Endothelial cell of umbilical vein (primary cell): ENCODE measurements around the gene NFATC1. TPM values are rescaled to one million over a fixed set of nuclear protein-coding genes. Genes with fewer than 3 reads are reported as not detected.

Experiments
- BruUV-seq: library from RNA; stranded (reverse); fragments of 400-500 nt; replicated peaks from 2 replicates; lab custom pipeline; 2021; lab: Mats Ljungman, UMichigan
- CTCF ChIA-PET: fragments of 300-600, 350-600 bp; sonication (Branson Sonifier 250); formaldehyde crosslinking; loops from one replicate; lab custom pipeline; 2021; ENCODE audit warnings: antibody characterized with exemption, inconsistent platforms; lab: Charles Lee
- POLR2A ChIA-PET: fragments of 300-600, 350-600 bp; sonication (Branson Sonifier 250); formaldehyde crosslinking; loops from one replicate; lab custom pipeline; 2021; ENCODE audit warnings: antibody characterized with exemption, inconsistent platforms; lab: Charles Lee
- DNase-seq: peaks from one replicate; pipeline ENCODE4 v3.0.0-alpha.2; 2011; ENCODE audit warnings: low read depth, low spot score
- FAIRE-seq: peaks from 2 replicates; lab custom pipeline; 2011; peaks lifted over from hg19 to GRCh38; lab: Jason Lieb, UNC
- H2AFZ ChIP-seq: 2 replicates; pipeline ENCODE4 v1.6.0; 2012; ENCODE audit warnings: low read depth, low read length, control low read depth, inconsistent platforms
- H3K27ac ChIP-seq: 2 replicates; pipeline ENCODE4 v1.5.1; 2011; ENCODE audit warnings: low read depth, mild to moderate bottlenecking, control low read depth, low read length, moderate library complexity; ENCODE audit not compliant: insufficient read depth
- H3K27me3 ChIP-seq, 2 experiments: 2 replicates each; pipeline versions ENCODE4 v1.6.0 to v1.6.1; 2011; ENCODE audit warnings: low read length in 2 of 2, mixed read lengths in 1 of 2; ENCODE audit not compliant: control insufficient read depth in 2 of 2, insufficient read depth in 2 of 2
- H3K36me3 ChIP-seq, 2 experiments: 2 replicates in 1 of 2; 3 replicates in 1 of 2; pipeline ENCODE4 v1.5.1; 2011; ENCODE audit warnings: low read length in 2 of 2, mild to moderate bottlenecking in 1 of 2, moderate library complexity in 1 of 2; ENCODE audit not compliant: control insufficient read depth in 2 of 2, insufficient read depth in 2 of 2; ENCODE audit errors: extremely low read depth in 1 of 2
- H3K4me1 ChIP-seq: 3 replicates; pipeline ENCODE4 v1.5.1; 2011; ENCODE audit warnings: mild to moderate bottlenecking, low read length; ENCODE audit not compliant: control insufficient read depth, insufficient read depth; ENCODE audit errors: extremely low read depth
- H3K4me2 ChIP-seq: 2 replicates; pipeline ENCODE4 v1.6.1; 2011; ENCODE audit warnings: low read length, control low read depth, mixed read lengths; ENCODE audit not compliant: insufficient read depth
- H3K4me3 ChIP-seq, 3 experiments: fragments of 200-600 bp in 1 of 3; sonication (generic), shearing (Covaris generic) in 1 of 3; replicated peaks in 1 of 3; 2 replicates each; pipeline ENCODE4 v1.5.1; 2011 to 2016; ENCODE audit warnings: control low read depth in 3 of 3, low read length in 3 of 3, mild to moderate bottlenecking in 2 of 3, inconsistent platforms in 1 of 3, low read depth in 1 of 3, moderate library complexity in 1 of 3; ENCODE audit not compliant: insufficient read depth in 1 of 3
- H3K79me2 ChIP-seq: 2 replicates; pipeline ENCODE4 v1.6.0; 2012; ENCODE audit warnings: low read length, inconsistent platforms; ENCODE audit not compliant: control insufficient read depth, insufficient read depth
- H3K9ac ChIP-seq: replicated peaks from 2 replicates; pipeline ENCODE3; 2011; ENCODE audit warnings: low read length, control low read depth; ENCODE audit not compliant: insufficient read depth; ENCODE audit errors: extremely low read depth
- H3K9me1 ChIP-seq: replicated peaks from 3 replicates; pipeline ENCODE4 v1.6.0; 2011; ENCODE audit warnings: mild to moderate bottlenecking, low read length; ENCODE audit not compliant: control insufficient read depth, insufficient read depth; ENCODE audit errors: extremely low read depth
- H3K9me3 ChIP-seq: replicated peaks from 2 replicates; pipeline ENCODE4 v1.5.1; 2012; ENCODE audit warnings: low read length, inconsistent platforms; ENCODE audit not compliant: control insufficient read depth, insufficient read depth
- H4K20me1 ChIP-seq: replicated peaks from 2 replicates; pipeline ENCODE3; 2011; ENCODE audit warnings: mild to moderate bottlenecking, low read length; ENCODE audit not compliant: control insufficient read depth, insufficient read depth; ENCODE audit errors: extremely low read depth
- CTCF ChIP-seq, 2 donors: IDR thresholded peaks; 1 replicate in 1 of 2; 2 replicates in 1 of 2; pipeline ENCODE4 v1.5.1; 2011; ENCODE audit warnings: low read length in 2 of 2, mild to moderate bottlenecking in 2 of 2, moderate library complexity in 2 of 2, control low read depth in 1 of 2, inconsistent platforms in 1 of 2, low read depth in 1 of 2; ENCODE audit not compliant: insufficient read depth in 1 of 2; ENCODE audit errors: extremely low read depth in 1 of 2
- EZH2 ChIP-seq: IDR thresholded peaks from 2 replicates; pipeline ENCODE4 v1.6.1; 2012; ENCODE audit warnings: borderline replicate concordance, low read depth, mild to moderate bottlenecking, moderate library complexity, low read length, inconsistent platforms; ENCODE audit not compliant: severe bottlenecking
- FOS ChIP-seq: IDR thresholded peaks from 2 replicates; pipeline ENCODE4 v1.6.1; 2011; ENCODE audit warnings: mild to moderate bottlenecking, low read length, moderate library complexity, borderline replicate concordance; ENCODE audit not compliant: insufficient read depth
- GATA2 ChIP-seq: IDR thresholded peaks from 2 replicates; pipeline ENCODE4 v1.7.0; 2011; ENCODE audit warnings: low read depth, mild to moderate bottlenecking, moderate library complexity, mixed read lengths, low read length; ENCODE audit not compliant: insufficient read length, insufficient read depth
- JUN ChIP-seq: IDR thresholded peaks from 2 replicates; pipeline ENCODE4 v1.6.1; 2011; ENCODE audit warnings: borderline replicate concordance, low read depth; ENCODE audit not compliant: insufficient read length, insufficient read depth
- MAX ChIP-seq: IDR thresholded peaks from 2 replicates; pipeline ENCODE4 v1.6.1; 2011; ENCODE audit not compliant: insufficient read depth, insufficient read length
- MYC ChIP-seq: IDR thresholded peaks from one replicate; pipeline ENCODE4 v1.6.1; 2011; ENCODE audit warnings: mild to moderate bottlenecking, low read depth, low read length
- POLR2A ChIP-seq: IDR thresholded peaks from 2 replicates; pipeline ENCODE4 v1.6.1; 2012; ENCODE audit warnings: low read depth, mild to moderate bottlenecking, control low read depth, low read length
- POLR2AphosphoS5 ChIP-seq: IDR thresholded peaks from 2 replicates; pipeline ENCODE4 v1.6.1; 2012; ENCODE audit warnings: low read depth, mild to moderate bottlenecking, control low read depth, low read length, moderate library complexity; ENCODE audit not compliant: insufficient read depth
- dilution Hi-C: fragments of 300-500 bp; cut with MboI; formaldehyde crosslinking; loops from one replicate; pipeline ENCODE4 v1.15.0; 2019; ENCODE audit warnings: low sequenced_read_pairs; ENCODE audit not compliant: extremely low pct_ligation_motif_present
- intact Hi-C: fragments of 100-400 bp; cut with micrococcal nuclease; formaldehyde crosslinking; loops from one replicate; pipeline ENCODE4 v1.10.0; 2022
- polyA plus RNA-seq, 4 experiments: library from polyadenylated mRNA; depleted of rRNA in 3 of 4; stranded (reverse) in 3 of 4; unstranded in 1 of 4; fragments of >200 nt; gene quantifications; 2 replicates each; pipeline versions ENCODE4 v1.2.1 to v1.2.3, GENCODE V29; 2011 to 2012; ENCODE audit warnings: missing spikeins in 1 of 4
- total RNA-seq: library from RNA; stranded (reverse); gene quantifications from 2 replicates; pipeline ENCODE4 v1.2.3, GENCODE V29; 2021

The NFATC1 gene
- total and polyA plus RNA-seq, 2 donors (not counting 3 experiments of a cell fraction or from before 2014, with no cell fraction given) = 11.1 to 30.0 TPM

- no peaks in the 10 kb centered on the region for H3K9me1 ChIP-seq
- H3K79me2 ChIP-seq = no peaks in the 10 kb centered on the region
- BruUV-seq = no TSS peak
- no peak overlapping the region for H3K9ac ChIP-seq
- H2AFZ ChIP-seq = no peak overlapping the region
- no peaks in the 10 kb centered on the region for H3K36me3 ChIP-seq
- intact Hi-C loops (no loop called here), dilution Hi-C loops (no loop called here)
- no peaks in the 10 kb centered on the region for H4K20me1 ChIP-seq
- FAIRE-seq (no peak), DNase-seq (no peak)
- H3K27me3 ChIP-seq = no peaks in the 10 kb centered on the region
- CTCF ChIA-PET = no interaction called here
- no peaks in the 10 kb centered on the region for H3K9me3 ChIP-seq
- H3K4me1 ChIP-seq = peaks cover 9% of the 10 kb centered on the region
- no peak for TF ChIP-seq CTCF (IDR thresholded peaks at IDR 0.05; ENCODE audit: extremely low read depth in 1 of 2, insufficient read depth in 1 of 2, low read depth in 1 of 2, low read length in 2 of 2)
- TF ChIP-seq POLR2A = no peak
- no peak for TF ChIP-seq GATA2
- no peak for TF ChIP-seq MAX
- TF ChIP-seq POLR2AphosphoS5 = no peak
- no peak for TF ChIP-seq FOS
- TF ChIP-seq JUN = no peak
- TF ChIP-seq EZH2 = no peak
- no peak for TF ChIP-seq MYC
- H3K4me2 ChIP-seq = no peak overlapping the region
- POLR2A ChIA-PET = no interaction called here
- H3K4me3 ChIP-seq = no peak overlapping the region
- no peak overlapping the region for H3K27ac ChIP-seq
Measured at GRCh38 chr18:79371561-79372121, 24.1 kb upstream of the NFATC1 start.
